MM.1S (cell line): ENCODE measurements around the gene ANKEF1.

Source experiments
- DNase-seq: peaks from one replicate; pipeline ENCODE4 v3.0.0-alpha.2; 2015
- H2AFZ ChIP-seq: fragments of 300-600 bp; sonication (generic); 2 replicates; pipeline ENCODE4 v1.6.0; 2016; ENCODE audit warnings: antibody characterized with exemption, low read length
- H3F3A ChIP-seq: fragments of 300-600 bp; sonication (generic); 2 replicates; pipeline ENCODE4 v1.6.1; 2016; ENCODE audit warnings: mild to moderate bottlenecking, antibody characterized with exemption, low read length, moderate library complexity, mixed read lengths; ENCODE audit not compliant: insufficient read depth
- H3K27ac ChIP-seq: fragments of 300-600 bp; sonication (generic); 2 replicates; pipeline ENCODE4 v1.5.1; 2016; ENCODE audit warnings: mild to moderate bottlenecking, low read length
- H3K27me3 ChIP-seq: fragments of 300-600 bp; sonication (generic); replicated peaks from 2 replicates; pipeline ENCODE4 v1.6.0; 2016; ENCODE audit warnings: low read length; ENCODE audit not compliant: insufficient read depth
- H3K36me3 ChIP-seq: fragments of 300-600 bp; sonication (generic); replicated peaks from 2 replicates; pipeline ENCODE4 v1.6.1; 2016; ENCODE audit warnings: mild to moderate bottlenecking, low read length, mixed read lengths; ENCODE audit not compliant: insufficient read depth
- H3K4me1 ChIP-seq: fragments of 300-600 bp; sonication (generic); 2 replicates; pipeline ENCODE4 v1.6.1; 2016; ENCODE audit warnings: low read length, mixed read lengths
- H3K4me2 ChIP-seq: fragments of 300-600 bp; sonication (generic); 2 replicates; pipeline ENCODE4 v1.6.0; 2016; ENCODE audit warnings: low read depth, low read length
- H3K4me3 ChIP-seq: fragments of 300-600 bp; sonication (generic); 2 replicates; pipeline ENCODE4 v1.5.1; 2016; ENCODE audit warnings: low read length, mixed read lengths
- H3K79me2 ChIP-seq: fragments of 300-600 bp; sonication (generic); 2 replicates; pipeline ENCODE4 v1.6.1; 2016; ENCODE audit warnings: mixed run types, low read length, mixed read lengths
- H3K9ac ChIP-seq: fragments of 300-600 bp; sonication (generic); 2 replicates; pipeline ENCODE4 v1.6.1; 2016; ENCODE audit warnings: low read length, mixed read lengths
- H3K9me2 ChIP-seq: fragments of 300-600 bp; sonication (generic); replicated peaks from 2 replicates; pipeline ENCODE4 v1.6.1; 2016; ENCODE audit warnings: mild to moderate bottlenecking, low read length, mixed read lengths; ENCODE audit not compliant: insufficient read depth
- H3K9me3 ChIP-seq: fragments of 300-600 bp; sonication (generic); replicated peaks from 2 replicates; pipeline ENCODE4 v1.6.1; 2016; ENCODE audit warnings: mild to moderate bottlenecking, low read length, mixed read lengths; ENCODE audit not compliant: insufficient read depth
- H4K20me1 ChIP-seq: fragments of 300-600 bp; sonication (generic); 2 replicates; pipeline ENCODE4 v1.6.1; 2016; ENCODE audit warnings: mild to moderate bottlenecking, low read length, moderate library complexity, mixed read lengths; ENCODE audit not compliant: insufficient read depth
- EZH2 ChIP-seq: fragments of 300-600 bp; sonication (generic); optimal IDR thresholded peaks from 2 replicates; pipeline ENCODE3; 2017; ENCODE audit warnings: low read depth, mild to moderate bottlenecking, antibody characterized with exemption, low read length, mixed read lengths
- EZH2phosphoT487 ChIP-seq: fragments of 300-600 bp; sonication (generic); IDR thresholded peaks from 2 replicates; pipeline ENCODE4 v1.6.1; 2018; ENCODE audit warnings: antibody characterized with exemption, low read length
- TF ChIP-seq, protein P1 (sequence below): fragments of 300-600 bp; sonication (generic); IDR thresholded peaks from 2 replicates; pipeline ENCODE4 v1.5.1; 2016; ENCODE audit warnings: antibody characterized with exemption, low read length, mixed read lengths

Gene ANKEF1

GRCh38 chr20:10078403-10078802 lies 43.6 kb downstream of the ANKEF1 start:
- no peaks in the 10 kb centered on the region for H3K9me3 ChIP-seq
- H3K4me2 ChIP-seq = no peak overlapping the region
- no peak overlapping the region for H3K4me3 ChIP-seq
- no peaks in the 10 kb centered on the region for H4K20me1 ChIP-seq
- H3K79me2 ChIP-seq = no peaks in the 10 kb centered on the region
- no peaks in the 10 kb centered on the region for H3K9me2 ChIP-seq
- H3K27ac ChIP-seq = no peak overlapping the region
- no peaks in the 10 kb centered on the region for H3K36me3 ChIP-seq
- H3F3A ChIP-seq = no peaks in the 10 kb centered on the region
- no peaks in the 10 kb centered on the region for H3K4me1 ChIP-seq
- no peak overlapping the region for H2AFZ ChIP-seq
- TF ChIP-seq, protein P1, sequence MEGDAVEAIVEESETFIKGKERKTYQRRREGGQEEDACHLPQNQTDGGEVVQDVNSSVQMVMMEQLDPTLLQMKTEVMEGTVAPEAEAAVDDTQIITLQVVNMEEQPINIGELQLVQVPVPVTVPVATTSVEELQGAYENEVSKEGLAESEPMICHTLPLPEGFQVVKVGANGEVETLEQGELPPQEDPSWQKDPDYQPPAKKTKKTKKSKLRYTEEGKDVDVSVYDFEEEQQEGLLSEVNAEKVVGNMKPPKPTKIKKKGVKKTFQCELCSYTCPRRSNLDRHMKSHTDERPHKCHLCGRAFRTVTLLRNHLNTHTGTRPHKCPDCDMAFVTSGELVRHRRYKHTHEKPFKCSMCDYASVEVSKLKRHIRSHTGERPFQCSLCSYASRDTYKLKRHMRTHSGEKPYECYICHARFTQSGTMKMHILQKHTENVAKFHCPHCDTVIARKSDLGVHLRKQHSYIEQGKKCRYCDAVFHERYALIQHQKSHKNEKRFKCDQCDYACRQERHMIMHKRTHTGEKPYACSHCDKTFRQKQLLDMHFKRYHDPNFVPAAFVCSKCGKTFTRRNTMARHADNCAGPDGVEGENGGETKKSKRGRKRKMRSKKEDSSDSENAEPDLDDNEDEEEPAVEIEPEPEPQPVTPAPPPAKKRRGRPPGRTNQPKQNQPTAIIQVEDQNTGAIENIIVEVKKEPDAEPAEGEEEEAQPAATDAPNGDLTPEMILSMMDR = no peak
- TF ChIP-seq EZH2 (no peak), EZH2phosphoT487 (no peak)
- no peak overlapping the region for H3K9ac ChIP-seq
- DNase-seq = no peak
- no peaks in the 10 kb centered on the region for H3K27me3 ChIP-seq

DNA sequence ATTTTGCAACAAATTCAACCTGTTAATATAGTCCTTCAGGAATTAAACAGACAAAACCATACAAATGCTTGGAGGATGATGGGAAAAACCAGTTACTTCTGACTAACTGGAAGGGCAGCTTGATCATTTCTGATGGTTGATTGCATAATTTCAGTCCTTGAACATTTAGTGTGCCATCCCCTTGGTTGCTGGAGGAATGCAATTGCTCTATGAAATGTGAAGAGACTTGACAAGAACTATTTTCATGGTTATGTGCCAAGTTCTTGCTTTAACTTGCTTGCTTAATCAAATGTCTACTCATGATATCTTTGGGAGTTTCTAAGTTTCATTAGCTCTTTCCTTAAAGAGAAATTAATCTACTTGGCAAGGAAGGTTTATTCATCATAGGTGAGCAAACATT lies 45.2 kb downstream of the ANKEF1 start:
- H3K27ac ChIP-seq = no peak overlapping the region
- H3K9ac ChIP-seq = no peak overlapping the region
- DNase-seq = no peak
- no peaks in the 10 kb centered on the region for H4K20me1 ChIP-seq
- no peaks in the 10 kb centered on the region for H3K9me3 ChIP-seq
- no peak overlapping the region for H2AFZ ChIP-seq
- no peak overlapping the region for H3K4me2 ChIP-seq
- TF ChIP-seq EZH2 (no peak), EZH2phosphoT487 (no peak)
- TF ChIP-seq, protein P1 = no peak
- H3K4me3 ChIP-seq = no peak overlapping the region
- H3K36me3 ChIP-seq = no peaks in the 10 kb centered on the region
- no peaks in the 10 kb centered on the region for H3K27me3 ChIP-seq
- H3F3A ChIP-seq = no peaks in the 10 kb centered on the region
- H3K4me1 ChIP-seq = no peaks in the 10 kb centered on the region
- no peaks in the 10 kb centered on the region for H3K79me2 ChIP-seq
- no peaks in the 10 kb centered on the region for H3K9me2 ChIP-seq

GRCh38 chr20:10080574-10080973 lies 45.8 kb downstream of the ANKEF1 start:
- Histone ChIP-seq H2AFZ (no peak overlapping the region), H3K36me3 (no peaks in the 10 kb centered on the region)
- no peak for DNase-seq

More at GRCh38 chr20:10080574-10080973, 45.8 kb downstream of the ANKEF1 start:
- Histone ChIP-seq H4K20me1 (no peaks in the 10 kb centered on the region), H3K79me2 (no peaks in the 10 kb centered on the region), H3K4me1 (peaks cover 6% of the 10 kb centered on the region), H3K4me2 (no peak overlapping the region), H3K27ac (no peak overlapping the region), H3K9me3 (no peaks in the 10 kb centered on the region), H3K4me3 (no peak overlapping the region), H3F3A (no peaks in the 10 kb centered on the region), H3K9me2 (no peaks in the 10 kb centered on the region), H3K9ac (no peak overlapping the region), H3K27me3 (no peaks in the 10 kb centered on the region)
- TF ChIP-seq EZH2 (no peak), EZH2phosphoT487 (no peak)
- TF ChIP-seq, protein P1 = no peak
